ENCODE data around the gene RCAN3.

DNA sequence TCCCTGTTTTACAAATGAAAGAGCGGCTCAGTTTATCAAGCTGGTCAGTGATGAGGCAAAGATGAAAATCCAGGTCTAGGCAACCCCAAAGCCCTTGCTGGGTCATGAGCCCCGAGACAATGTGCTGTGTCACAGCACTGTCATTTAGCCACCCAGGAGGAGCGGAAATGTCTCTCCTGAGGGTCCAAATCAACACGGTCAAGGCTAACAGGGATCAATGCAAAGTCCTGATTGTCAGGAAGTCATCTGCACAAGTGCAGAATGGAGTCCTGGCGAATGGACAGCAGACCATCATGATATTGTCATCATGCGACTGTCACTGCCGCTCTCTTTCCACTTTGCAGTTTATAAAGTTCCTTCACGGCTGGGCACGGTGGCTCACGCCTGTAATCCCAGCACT lies 83.5 kb downstream of the RCAN3 start:
- TF ChIP-seq POLR2A (IDR thresholded peaks at IDR 0.05; ENCODE audit: low read depth, low read length) (no peak), POLR2AphosphoS5 (IDR thresholded peaks at IDR 0.05; ENCODE audit: low read depth, low read length) (no peak)

All from GM12892 (cell line).